HFF-Myc (cell line): ENCODE results near the gene GET4.

Experiments
- DNase-seq: peaks from one replicate; pipeline ENCODE4 v3.0.0-alpha.2; 2011; ENCODE audit warnings: low read depth; ENCODE audit errors: extremely low read depth
- H3K4me3 ChIP-seq: replicated peaks from 2 replicates; pipeline ENCODE4 v1.5.1; 2011; ENCODE audit warnings: low read depth, mild to moderate bottlenecking, control low read depth, low read length
- TF ChIP-seq, protein P1 (sequence below): IDR thresholded peaks from 2 replicates; pipeline ENCODE4 v1.5.1; 2012; ENCODE audit warnings: mild to moderate bottlenecking, low read depth, low read length, control low read depth; ENCODE audit errors: missing control alignments

GET4 gene

DNA sequence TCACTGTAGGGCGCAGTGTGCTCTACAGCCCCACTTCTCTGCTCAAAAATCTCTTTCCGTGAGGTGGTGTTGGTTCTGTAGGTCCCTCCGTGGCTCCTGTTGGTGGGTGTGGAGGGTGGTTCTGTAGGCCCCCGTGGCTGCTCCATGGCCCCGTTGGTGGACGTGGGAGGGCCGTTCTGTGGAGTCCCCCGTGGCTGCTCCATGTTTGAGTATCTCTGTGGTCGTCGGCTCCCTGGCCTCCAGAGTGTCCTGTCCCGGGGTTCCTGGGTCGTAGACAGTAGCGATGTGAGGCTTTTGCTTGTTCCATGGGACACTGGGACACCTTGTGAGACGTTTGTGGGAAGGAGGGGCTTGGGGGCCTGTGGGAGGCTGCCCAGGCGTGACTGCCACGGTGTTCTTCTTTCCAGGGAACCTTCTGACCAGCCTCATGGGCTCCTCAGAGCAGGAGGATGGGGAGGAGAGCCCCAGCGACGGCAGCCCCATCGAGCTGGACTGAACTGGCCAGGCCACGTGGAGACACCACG is 18.6 kb downstream of the GET4 start:
- TF ChIP-seq, protein P1, sequence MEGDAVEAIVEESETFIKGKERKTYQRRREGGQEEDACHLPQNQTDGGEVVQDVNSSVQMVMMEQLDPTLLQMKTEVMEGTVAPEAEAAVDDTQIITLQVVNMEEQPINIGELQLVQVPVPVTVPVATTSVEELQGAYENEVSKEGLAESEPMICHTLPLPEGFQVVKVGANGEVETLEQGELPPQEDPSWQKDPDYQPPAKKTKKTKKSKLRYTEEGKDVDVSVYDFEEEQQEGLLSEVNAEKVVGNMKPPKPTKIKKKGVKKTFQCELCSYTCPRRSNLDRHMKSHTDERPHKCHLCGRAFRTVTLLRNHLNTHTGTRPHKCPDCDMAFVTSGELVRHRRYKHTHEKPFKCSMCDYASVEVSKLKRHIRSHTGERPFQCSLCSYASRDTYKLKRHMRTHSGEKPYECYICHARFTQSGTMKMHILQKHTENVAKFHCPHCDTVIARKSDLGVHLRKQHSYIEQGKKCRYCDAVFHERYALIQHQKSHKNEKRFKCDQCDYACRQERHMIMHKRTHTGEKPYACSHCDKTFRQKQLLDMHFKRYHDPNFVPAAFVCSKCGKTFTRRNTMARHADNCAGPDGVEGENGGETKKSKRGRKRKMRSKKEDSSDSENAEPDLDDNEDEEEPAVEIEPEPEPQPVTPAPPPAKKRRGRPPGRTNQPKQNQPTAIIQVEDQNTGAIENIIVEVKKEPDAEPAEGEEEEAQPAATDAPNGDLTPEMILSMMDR = no peak
- DNase-seq = no peak
- no peak overlapping the region for H3K4me3 ChIP-seq

GRCh38 chr7:895451-896052 is 19.2 kb downstream of the GET4 start:
- TF ChIP-seq, protein P1 = no peak
- H3K4me3 ChIP-seq = no peak overlapping the region
- no peak for DNase-seq

DNA sequence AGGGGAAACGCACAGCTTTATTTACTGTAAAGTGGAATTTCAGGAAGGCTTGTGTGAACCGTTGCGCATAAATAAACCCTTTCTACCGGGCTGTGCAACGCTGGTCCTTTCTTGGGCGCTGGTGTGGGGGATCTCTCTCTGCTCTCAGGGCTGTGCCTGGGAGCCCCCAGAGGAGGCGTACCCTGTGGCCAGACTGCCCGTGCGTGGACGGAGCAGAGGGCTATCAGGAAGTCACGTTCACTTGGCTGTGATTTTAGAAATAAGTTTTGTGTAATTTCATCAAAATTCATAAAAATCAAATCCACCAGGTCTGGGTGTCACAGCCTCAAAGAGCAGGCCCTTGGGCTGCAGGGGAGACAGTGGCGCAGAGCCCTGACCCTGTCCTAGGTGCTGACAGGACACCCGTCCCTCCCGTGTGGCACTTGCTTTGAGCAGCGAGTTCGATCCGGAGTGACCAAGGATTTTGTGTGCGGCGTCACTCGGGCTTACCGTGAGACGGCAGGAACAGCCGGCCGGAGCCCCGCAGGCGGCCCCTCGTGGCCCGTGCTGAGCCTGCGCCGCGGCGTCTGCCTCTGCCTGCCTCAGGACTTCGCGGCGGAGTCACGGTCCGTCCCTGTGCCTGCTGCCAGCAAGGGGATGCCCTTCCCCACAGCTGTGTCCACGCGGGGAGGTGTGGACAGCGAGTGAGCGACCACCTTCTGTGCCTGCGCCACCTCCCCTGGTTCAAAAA is 20.2 kb downstream of the GET4 start:
- TF ChIP-seq, protein P1 = no peak

GRCh38 chr7:897086-897485 is 20.7 kb downstream of the GET4 start:
- H3K4me3 ChIP-seq = no peak overlapping the region
- DNase-seq = no peak
- TF ChIP-seq, protein P1 = no peak

More for the DNA sequence above, 20.2 kb downstream of the GET4 start:
- no peak overlapping the region for H3K4me3 ChIP-seq
- no peak for DNase-seq

DNA sequence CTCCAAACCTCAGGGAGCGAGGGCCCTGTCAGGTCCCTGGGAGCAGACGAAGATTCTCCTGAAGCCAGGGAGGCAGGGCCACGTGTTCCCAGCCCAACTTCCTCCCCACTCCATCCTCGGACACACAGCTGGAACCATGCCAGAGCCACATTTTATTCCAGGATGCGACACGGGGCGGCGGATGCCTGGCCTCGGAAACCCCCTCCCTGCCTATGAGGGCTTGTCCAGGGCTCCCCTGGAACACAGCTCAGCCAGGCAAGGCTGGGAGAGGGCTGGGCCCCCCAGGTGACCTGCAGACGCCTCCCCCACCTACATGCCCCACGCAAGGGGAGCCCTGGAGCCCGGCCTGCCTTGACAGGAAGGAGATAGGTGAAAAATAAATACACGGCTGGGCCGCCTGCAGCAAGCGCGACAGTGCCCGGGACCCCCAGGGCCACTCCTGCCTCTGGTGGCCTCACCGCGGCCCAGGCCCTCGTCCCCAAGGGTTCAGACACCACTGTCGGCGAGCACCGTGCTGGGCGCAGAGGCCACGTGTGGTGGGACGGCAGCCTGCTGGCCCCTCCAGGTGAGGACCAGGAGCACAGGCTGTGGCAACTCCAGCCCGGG is 21.5 kb downstream of the GET4 start:
- TF ChIP-seq, protein P1 = no peak
- peak; percentile 15 for DNase-seq
- no peak overlapping the region for H3K4me3 ChIP-seq

- no peak overlapping the region for H3K4me3 ChIP-seq
- no peak for DNase-seq
- TF ChIP-seq, protein P1 = no peak
These were observed 22.1 kb downstream of the GET4 start for GRCh38 chr7:898460-898854.
